Stimulated activated CD4-positive, alpha-beta T cell treated with anti-CD3 and anti-CD28 coated beads, Interleukin-15, amount 100 ng/mL, for 1 hour (primary cell): Measurements from ENCODE around the gene FAM72D.
"Not testable (repeated sequence)": the region's sequence is repeated elsewhere in the genome, so short reads cannot be mapped to it uniquely, and the experiment has no call there.

Experiments used
- DNase-seq, 2 donors: peaks; one replicate each; pipeline ENCODE4 v3.0.0-alpha.2; 2020; ENCODE audit warnings: low read depth in 1 of 2, low spot score in 1 of 2

The FAM72D gene

DNA sequence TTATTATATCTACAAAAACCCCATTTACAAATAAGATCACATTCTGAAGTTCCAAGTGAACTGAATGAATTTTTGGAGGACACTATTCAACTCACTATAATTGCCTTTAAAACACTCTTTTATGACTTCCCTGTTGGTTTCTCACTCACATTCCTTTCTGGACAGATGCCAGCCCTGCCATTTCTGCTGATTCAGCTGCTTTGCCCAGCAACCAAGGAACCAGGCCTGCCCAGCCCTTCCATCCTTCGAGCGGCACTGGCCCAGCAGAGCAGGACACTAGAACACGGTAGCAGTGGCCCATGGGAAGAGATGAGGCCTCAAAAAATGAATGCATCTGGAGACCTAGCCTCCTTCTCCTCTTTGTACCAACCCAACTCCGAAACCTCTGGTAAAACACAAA lies 50.5 kb downstream of the FAM72D start:
- not testable (repeated sequence) for DNase-seq

DNA sequence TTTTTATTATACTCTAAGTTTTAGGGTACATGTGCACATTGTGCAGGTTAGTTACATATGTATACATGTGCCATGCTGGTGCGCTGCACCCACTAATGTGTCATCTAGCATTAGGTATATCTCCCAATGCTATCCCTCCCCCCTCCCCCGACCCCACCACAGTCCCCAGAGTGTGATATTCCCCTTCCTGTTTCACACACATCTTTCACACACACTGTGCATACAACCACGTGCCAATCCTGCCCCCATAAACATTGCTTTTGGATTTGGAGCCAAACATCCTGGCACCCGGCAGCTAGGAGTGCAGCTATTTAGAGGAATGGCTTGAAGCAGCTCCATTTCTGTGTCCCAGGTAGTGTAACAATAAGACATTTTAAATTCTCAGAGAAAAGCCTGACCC lies 51.4 kb downstream of the FAM72D start:
- not testable (repeated sequence) for DNase-seq

GRCh38 chr1:145155421-145155820 lies 59.6 kb downstream of the FAM72D start:
- DNase-seq, result not testable (repeated sequence)

DNA sequence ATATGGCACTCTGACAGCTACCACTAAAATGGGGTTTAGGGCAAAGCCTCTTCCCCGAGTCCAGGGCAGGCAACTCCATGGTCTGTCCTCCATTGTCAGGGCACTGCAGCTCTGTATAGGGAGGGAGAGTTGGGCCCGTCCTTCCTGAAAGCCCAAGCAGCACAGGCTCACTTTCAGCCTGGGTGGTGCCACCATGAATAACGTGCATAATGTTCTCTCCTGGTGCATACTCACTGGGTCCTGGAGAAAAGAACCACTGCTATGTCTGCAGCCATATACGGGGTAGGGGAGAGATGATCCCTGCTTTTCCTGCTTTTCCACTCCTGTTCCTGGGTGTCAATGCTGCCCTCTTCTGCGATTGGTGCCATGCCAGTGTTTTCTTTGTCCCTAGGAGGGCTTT lies 60.1 kb downstream of the FAM72D start:
- DNase-seq, result not testable (repeated sequence)

DNA sequence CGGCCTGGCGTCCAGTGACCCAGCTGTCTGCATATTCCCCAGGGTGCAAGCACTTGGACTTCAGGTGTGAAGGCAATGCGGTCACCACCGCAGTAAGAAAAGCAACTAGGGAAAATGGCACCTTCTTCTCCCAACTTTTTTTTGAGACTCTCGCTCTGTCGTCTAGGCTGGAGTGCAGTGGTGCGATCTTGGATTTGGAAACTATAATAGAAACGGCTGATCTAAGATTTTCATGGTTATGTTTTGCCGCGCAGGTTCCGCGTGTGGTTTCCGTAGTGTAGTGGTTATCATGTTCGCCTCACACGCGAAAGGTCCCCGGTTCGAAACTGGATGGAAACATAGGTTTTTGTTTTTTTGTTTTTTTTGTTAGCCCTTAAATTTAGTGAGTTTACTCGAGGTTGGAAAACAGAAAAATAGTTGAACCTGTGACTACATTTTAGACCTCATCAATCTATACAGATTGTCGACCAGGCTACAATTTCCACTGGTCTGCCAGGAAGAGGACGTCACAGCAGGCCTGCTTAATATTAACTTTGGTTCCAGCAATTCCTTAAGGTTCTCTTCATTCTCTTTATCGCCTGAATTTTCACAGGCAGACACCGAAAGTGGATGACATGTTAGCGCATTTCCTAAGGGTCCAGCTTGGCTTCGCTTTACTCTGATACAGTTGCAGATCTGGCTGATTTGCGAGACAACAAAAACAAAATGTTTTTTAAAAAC lies 61.3 kb downstream of the FAM72D start:
- DNase-seq, result peak in 1 of 2 donors; percentile 28

GRCh38 chr1:145157715-145158114 lies 61.9 kb downstream of the FAM72D start:
- DNase-seq, result not testable (repeated sequence)

- not testable (repeated sequence) for DNase-seq
Measured at GRCh38 chr1:145161046-145161752, 65.4 kb downstream of the FAM72D start.
